Activated T-cell treated with anti-CD3 and anti-CD28 coated beads, Interleukin-2, amount 50 U/mL, for 1 hour (primary cell): ENCODE results near the gene SEPTIN7.

ENCODE experiments used
- DNase-seq: peaks from one replicate; pipeline ENCODE4 v3.0.0-alpha.2; 2020

The SEPTIN7 gene

GRCh38 chr7:35792472-35792871 is 8.4 kb upstream of the SEPTIN7 start:
- no peak for DNase-seq

- no peak for DNase-seq
These were observed 7.9 kb upstream of the SEPTIN7 start for GRCh38 chr7:35792873-35793489.

DNA sequence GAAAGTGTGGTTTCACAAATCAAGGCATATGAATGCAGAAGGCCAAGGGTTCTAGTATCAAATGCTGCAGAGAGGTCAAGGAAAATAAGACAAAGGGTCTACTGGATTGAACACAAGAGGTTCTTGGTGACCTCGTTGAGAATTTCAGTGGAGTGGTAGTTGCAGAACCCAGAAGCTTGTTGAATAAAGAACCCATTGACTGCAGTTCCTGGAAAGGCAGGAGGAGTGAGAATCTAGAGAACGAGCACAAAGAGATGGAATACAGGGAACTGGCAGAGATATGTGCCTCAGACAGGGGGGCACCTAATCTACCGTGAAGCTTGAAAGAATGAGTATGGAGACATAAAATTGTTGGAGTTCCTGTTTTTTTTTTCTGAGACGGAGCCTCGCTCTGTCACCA is 3.5 kb upstream of the SEPTIN7 start:
- DNase-seq = no peak

DNA sequence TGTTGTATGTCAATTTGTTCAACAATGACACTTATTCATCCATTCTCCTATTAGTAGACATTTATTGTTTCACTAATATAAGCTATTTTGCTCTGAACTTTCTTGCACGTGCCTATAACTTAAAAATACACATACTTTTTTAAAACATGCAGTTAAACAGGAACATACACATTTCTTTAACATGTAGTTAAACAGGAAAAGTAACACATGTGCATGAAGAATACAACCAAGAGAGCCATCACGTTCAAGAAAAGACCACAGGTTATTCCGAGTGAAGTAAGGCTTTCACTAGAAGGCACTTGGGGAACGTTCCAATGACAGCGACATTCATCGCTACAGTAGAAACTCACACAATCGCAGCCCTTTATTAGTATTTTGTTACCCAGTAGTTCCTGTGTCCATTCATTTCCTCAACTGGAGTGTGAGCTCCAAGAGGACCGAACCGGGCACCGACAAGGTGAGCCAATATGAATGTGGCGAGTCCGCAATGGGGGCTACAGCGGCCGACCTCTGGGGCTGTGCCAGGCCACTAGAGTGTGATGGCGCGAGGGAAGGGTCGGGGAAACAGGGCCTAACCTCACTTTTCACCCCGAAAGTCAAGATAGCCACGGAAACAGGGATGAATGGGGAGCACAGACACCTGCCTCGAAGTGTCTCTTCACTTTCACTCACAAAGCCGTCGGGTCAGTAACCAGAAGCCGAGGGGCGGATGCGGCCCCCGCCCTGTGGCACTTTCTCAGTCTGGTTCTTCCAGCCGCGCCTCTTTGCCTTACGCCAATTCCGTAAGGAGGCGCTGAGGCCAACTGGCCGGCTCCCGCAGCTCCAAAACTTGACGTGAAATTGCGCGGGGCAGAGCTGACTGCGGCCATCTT is 775 bp upstream of the SEPTIN7 start:
- DNase-seq = peak; percentile 88

GRCh38 chr7:35801392-35802101 is 690 bp downstream of the SEPTIN7 start:
- DNase-seq = peak; percentile 78

- no peak for DNase-seq
These were observed 1.2 kb downstream of the SEPTIN7 start for GRCh38 chr7:35802102-35802466.

- DNase-seq = no peak
These were observed 1.8 kb downstream of the SEPTIN7 start for GRCh38 chr7:35802649-35803048.

DNA sequence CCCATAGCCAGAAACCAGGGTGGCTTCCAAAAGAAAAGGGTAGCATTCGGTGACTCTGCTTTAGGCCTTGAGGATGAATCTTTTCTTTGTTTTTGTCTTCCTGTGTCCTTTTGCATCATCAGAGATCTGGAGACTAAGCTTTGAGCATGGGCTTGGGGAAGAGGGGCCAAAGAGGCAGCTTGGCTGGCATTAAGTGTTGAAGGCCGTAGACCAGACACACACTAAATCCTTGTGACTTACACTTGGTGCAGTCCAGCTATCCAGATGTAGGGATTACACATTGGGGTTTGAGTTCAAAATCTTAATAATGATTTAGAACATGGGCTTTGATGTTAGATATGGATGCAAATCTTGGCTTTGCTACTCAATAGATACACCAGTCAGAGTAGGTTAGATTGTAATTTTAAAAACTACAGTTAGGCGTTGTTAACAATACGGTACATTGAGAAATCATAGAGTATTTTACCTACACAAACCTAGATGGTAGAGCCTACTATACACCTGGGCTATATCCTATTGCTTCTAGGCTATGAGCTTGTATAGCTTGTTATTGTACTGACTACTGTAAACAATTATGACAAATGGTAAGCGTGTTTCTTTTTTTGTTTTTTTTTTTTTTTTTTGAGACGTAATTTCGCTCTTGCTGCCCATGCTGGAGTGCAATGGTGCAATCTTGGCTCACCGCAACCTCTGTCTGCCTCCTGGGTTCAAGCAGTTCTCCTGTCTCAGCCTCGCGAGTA is 3.5 kb downstream of the SEPTIN7 start:
- no peak for DNase-seq

DNA sequence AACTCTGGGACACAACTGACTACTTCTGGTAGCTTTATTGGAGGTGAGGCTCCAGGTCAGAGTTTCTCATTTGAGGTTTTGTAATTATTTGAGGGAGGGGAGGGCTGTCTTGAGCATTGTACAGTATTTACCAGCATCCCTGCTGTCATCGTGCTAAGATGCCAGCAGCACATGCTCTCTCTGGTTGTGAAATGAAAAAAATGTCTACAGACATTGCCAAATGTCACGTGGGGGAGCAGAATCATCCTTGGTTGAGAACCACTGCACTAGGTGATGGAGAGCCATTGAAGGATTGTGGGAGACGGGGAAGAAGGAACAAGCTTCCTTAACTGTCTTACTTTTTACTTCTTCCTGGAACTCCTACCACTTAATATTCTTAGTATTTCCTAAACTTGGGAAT is 5.0 kb downstream of the SEPTIN7 start:
- DNase-seq = no peak

DNA sequence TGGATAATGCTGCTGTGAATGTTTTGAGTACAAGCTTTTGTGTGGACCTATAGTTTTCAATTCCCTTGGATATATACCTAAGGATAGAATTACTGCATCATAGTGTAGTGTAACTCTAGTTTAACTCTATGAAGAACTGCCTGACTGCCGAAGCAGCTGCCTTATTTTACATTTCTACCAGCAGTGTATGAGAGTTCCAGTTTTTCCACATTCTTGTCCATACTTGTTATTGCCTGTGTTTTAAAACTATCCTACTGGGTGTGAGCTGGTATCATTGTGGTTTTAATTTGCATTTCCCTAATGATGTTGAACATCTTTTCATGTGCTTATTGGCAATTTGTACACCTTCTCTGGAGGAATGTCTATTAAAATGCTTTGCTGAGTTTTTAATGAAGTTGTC is 15.7 kb downstream of the SEPTIN7 start:
- no peak for DNase-seq

GRCh38 chr7:35817181-35817580 is 16.3 kb downstream of the SEPTIN7 start:
- no peak for DNase-seq

DNA sequence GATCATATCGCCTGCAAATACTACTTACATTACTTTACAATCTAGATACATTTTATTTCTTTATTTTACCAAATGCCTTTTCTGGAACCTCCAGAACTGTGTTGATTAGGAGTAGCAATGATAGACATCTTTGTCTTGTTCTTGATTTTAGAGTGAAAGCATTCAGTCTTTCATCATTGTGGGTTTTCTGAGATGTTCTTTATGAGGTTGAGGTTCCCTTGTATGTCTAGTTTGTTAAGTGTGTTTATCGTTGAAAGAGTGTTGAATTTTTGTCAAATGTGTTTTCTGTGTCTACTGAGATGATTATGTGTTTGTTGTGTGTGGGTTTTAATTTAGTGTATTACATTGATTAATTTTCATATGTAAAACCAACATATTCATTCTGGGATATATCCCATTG is 17.1 kb downstream of the SEPTIN7 start:
- no peak for DNase-seq

DNA sequence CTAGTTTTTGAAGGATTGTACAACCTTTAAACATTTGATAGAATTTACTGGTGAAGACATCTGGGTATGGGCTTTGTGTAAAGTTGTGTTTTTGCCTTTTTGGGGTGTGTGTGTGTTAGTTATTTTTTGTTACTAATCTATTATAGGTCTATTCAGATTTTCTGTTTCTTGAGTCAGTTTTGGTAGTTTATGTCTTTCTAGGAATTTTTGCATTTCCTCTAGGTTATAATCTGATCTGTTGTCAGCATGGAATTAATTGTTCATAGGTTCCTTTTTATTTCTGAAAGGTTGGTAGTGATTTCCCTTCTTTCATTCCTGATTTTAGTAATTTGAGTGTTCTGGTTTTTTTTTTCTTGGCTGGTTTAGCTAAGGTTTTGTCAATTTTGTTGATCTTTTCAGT is 17.7 kb downstream of the SEPTIN7 start:
- DNase-seq = no peak

GRCh38 chr7:35819310-35819709 is 18.5 kb downstream of the SEPTIN7 start:
- DNase-seq = no peak

DNA sequence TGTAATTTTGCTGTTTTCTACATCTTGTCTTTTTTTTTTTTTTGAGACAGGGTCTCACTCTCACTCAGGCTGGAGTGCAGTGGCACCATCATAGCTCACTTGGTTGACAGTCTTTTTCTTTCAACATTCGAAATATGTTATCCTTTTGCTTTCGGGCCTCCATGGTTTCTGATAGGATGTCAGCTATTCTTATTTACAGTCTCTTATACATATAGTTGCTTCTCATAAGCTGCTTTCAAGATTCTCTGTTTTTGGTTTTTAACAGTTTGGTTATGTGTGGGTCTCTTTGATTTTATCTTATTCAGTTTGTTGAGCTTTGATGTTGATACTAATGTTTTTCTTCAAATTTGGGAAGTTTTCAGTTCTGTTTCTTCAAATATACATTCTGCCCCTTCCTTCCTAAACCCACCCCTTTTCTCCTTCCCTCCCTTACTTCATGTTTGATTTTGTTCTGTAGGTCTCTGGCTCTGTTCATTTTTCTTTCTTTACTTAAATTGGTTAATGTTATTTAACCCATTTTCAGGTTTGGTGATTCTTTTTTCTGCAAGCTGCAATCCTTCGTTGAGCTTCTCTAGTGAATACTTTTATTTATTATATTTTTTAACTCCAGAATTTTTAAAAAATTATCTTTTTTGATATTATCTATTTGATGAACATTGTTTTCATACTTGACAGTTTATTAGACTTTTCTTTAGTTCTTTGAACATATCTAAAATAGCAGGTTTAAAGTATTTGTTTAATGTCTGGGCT is 19.3 kb downstream of the SEPTIN7 start:
- DNase-seq = no peak

DNA sequence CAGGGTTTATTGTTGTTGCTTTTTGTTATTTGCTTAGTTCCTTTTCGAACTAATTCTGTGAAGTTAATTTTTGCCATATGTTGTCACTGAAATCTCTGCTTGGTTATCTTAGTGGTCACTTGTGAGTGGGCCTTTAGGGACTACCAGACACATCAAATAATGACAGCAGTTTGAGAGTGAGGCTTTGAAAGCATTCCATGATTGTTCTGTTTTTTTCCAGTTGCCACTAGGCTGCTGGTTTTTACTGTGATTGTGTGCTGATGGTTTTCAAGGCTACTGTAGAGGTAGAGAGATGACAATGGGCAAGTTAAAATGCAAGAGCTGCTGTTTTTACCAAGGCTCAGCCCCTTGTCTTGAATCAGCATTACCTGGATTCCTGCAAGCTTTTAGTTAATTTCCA is 20.0 kb downstream of the SEPTIN7 start:
- DNase-seq = no peak

- no peak for DNase-seq
These were observed 22.6 kb downstream of the SEPTIN7 start for GRCh38 chr7:35823440-35823839.

GRCh38 chr7:35825974-35826373 is 25.1 kb downstream of the SEPTIN7 start:
- DNase-seq = no peak

DNA sequence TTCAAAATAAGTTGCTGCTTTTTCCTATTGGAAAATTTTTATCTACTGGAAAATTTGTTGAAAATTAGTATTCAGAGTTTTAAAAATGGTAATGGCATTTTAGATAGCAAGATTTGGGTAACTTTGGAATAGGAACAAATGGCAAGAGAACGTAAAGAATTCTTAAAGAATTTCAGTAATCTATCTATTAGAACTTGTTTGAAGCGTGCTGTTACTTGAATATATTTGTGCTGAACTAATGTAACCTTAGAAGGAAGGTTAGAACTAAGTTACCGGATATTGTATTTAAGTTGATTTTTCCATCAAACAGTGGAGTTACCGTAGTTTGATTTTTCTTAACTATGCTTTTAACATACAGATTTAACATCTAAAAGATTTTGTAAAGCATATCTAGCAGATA is 25.9 kb downstream of the SEPTIN7 start:
- no peak for DNase-seq

GRCh38 chr7:35828817-35829216 is 28.0 kb downstream of the SEPTIN7 start:
- no peak for DNase-seq

GRCh38 chr7:35831208-35831607 is 30.4 kb downstream of the SEPTIN7 start:
- no peak for DNase-seq
